ENCODE measurements around the gene LAMB2.

The LAMB2 gene

DNA sequence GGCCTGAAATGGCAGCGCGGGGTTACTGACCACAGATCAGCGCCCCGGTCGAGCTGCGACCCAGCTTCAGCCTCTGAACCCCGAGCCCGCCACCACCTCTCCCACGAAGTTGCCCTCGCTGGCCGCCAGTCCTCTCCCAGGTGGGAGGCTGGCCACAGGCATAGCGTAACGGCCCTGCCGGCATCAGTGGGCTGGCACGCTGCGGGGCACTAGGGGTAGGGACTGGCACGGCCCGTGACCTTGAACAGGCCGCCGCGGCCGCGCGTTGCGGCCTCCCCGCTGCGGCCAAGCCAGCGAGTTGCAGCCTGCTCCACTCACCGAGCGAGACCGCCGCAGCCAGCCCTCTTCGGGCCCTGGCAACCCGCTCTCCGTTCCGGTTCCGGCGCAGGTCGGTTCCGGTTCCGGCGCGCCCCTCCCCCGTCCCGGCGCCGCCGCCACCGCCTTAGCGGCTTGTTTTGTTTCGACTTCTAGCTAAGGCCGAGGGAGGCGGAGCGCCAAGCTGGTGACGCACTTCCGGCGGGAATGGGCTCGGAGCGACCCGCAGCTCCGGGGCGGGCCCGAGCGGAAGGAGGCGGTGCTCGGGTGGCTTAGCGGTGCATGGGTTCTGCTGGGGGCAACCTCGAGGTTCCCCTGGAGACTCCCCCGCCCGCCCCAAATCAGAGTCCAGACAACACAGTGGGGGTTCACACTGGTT lies 12.3 kb downstream of the LAMB2 start, which contains the start of gene USP19:
TSS of gene USP19 (minus strand) at position 386 of the 694 bp plus-strand sequence. CDS start 1,678 bp downstream, outside the sequence.
- DNase-seq, result peak; percentile 83

DNA sequence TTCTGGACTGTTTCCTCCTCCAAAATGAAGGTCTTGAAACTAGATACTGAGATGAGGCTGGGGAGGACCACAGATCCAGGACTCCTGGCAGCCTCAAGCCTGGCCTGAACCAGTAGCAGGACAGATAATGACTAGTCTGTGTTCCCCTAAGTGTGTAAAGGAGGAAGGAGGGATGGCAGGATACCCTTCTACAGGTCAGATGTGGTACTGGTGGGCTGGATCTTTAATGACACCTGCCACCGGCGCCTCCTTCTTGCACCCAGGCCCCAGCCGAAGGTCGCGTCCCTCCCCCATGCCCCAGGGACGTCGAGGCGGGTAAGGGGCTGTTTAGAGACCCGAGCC lies 12.8 kb downstream of the LAMB2 start:
- DNase-seq, result no peak

DNA sequence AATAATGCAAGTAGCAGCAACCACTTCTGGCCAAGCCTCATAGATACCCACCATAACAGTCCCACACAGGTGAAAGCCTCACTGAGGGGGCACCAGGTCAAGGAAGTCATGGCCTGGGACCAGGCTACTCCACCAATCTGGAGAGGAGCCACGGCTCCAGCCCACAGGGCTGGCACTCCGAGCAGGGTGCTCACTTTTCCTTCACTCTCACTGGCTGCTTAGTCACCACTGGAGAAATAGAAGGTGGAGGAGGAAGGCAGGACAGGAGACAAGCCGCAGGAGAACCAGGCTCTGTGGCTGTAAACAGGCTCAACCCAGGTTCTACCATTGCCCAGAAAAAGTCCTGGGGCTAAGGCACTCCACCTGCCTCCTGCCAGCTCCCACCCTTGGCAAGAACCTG lies 13.4 kb downstream of the LAMB2 start:
- DNase-seq, result no peak

DNA sequence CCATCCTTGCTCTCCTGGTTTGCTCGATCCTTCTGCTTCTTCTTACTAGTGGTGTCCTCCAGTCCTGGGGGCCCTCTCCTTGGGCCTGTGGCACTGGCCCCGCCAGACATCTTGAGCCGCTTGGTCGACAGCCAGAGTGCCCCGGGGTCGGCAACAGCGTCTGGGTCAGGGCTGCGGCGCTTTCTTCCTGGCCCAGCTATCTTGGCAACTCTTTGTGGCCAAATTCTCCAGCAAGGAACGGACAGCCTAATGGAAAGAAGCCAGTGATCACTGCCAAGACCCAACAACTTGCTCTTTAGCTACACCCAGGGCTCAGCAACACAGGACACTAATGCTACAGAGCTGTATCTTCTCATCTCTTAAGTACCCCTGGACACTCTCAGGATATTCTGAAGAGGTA lies 13.8 kb downstream of the LAMB2 start:
- no peak for DNase-seq

DNA sequence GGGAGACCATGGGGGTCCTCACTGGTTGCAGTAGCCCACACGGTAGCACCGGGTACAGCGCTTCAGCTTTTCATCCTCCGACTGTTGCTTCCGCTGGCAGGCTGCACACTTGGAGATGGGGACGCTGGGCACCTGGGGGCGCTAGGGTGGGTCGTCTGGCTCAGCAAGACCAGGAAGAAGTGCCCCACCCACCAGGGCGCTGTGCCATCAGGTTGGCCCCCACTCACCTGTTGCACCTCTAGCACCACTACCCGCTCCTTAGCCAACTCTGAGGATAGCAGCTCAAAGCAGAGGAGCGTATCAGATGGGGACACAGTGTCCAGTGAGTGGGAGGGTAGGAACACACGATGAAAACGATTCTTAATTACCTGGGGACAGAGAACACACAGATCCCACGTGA lies 20.6 kb downstream of the LAMB2 start:
- no peak for DNase-seq

DNA sequence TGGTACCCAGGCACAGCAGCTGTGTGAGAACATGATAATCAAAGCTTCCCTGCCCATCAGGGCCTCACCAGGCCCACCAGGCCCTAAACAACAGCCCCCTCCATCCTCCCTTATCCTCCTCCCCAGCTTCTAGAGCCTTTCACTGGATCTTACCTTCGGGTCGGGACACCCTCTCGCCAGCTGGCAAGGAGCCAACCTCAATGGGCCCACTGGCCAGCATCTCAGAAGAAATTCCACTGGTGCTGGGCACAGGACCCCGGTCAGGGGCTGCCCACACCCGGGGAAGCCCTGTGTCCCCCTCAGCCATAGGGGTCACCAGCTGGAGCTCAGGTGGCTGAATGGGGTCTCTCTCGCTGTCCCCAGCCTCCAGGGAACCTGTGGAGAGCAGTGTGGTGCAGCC lies 21.5 kb downstream of the LAMB2 start:
- no peak for DNase-seq

DNA sequence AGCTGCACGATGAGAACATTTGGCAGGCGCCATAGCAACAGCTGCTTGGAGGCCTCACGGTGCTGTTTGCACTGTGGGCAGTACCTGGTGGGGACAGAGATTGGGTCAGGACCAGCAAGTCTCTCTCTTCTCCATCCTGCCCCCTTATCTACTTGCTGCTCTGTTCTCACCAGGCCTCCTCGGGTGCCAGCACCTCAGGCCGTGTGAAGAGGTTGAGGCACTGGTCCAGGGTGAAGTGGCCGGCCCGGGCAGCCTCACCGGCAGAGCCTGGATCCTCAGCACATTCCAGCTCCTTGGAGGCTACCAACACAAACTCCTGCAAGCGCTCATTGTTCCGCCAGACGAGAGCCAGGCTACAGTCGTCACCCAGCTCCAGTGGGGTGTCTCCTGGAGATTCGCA lies 22.1 kb downstream of the LAMB2 start:
- no peak for DNase-seq

DNA sequence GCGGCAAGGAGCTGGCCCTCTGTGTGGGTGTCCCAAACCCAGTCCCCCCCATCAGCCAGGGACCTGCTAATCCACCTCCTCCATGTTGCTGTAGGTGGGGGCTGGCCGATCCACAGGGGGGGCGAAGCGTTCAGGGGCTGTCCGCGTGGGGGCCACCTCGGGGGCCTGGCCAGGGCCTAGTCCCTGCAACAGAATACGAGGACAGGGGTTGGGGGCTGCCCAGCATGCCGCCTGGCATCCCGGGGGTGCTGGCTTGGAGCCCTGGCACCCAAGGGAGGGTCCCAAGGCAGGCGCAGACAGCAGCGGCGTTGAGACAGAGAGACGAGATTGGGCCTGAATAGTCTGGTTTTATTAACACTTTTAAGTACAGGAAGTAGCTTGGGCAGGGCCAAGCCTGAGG lies 24.5 kb downstream of the LAMB2 start:
- no peak for DNase-seq

DNA sequence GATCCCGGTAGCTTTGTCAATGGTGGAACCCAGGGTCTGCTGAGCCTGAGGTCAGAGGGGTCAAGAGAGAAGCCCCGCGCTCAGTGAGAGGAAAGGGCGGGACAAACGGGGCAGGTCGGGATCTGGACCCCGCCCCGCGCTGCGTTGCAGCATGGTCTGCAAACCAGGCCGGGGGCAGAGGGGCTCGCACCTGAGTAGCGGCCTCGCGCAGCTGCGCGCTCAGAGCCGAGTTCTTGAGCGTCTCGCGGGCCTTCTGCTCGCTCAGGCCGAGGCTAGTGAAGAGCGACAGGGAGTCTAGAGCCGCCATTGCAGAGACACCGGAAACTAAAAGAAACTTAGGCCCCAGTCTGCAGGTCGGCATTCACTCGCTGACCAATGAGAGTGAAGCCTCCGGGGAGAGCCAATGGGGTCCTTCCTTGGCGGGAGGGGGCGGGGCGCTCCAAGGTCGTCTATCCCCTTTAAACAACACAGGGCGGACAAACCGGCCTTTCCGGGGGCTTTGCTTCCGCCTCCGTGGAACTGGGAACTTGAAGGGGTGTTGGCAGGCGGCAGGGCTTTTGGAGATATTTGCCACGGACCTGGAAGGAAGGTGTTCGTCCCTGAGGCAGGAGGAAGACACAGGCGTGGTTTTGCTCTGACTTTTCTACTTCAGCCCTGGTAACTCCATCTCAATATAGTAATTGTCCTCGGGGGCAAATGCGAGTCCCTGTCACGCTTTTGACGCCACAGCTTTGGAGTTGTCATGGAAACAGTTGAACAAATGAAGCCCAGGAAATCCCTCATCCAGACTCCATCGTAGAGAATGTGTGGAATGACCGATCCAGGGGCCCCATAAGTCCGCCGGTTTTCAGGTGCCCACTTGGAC lies 28.2 kb downstream of the LAMB2 start, which contains the start of gene QARS1:
TSS of gene QARS1 (minus strand) at position 331 of the 865 bp plus-strand sequence. CDS start at position 307, 24 bp downstream.
- peak; percentile 90 for DNase-seq

DNA sequence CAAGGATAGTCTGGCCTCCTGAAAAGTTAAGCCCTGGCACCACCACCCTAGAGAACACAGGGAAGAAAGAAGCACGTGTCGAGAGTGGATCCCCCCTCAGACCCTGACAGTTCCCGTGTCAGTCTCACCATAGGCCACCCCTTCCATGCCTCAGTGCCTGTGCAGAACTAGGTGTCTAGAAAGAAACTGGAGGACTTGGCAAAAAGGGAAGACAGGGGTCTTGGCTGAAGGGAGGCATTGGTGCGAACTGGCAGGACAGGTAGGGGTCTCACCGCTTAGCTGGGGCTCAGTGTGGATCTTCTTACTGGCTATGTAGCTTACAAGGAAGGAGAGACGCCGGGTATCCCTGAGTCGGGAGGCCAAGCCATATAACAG lies 28.8 kb downstream of the LAMB2 start:
- no peak for DNase-seq

DNA sequence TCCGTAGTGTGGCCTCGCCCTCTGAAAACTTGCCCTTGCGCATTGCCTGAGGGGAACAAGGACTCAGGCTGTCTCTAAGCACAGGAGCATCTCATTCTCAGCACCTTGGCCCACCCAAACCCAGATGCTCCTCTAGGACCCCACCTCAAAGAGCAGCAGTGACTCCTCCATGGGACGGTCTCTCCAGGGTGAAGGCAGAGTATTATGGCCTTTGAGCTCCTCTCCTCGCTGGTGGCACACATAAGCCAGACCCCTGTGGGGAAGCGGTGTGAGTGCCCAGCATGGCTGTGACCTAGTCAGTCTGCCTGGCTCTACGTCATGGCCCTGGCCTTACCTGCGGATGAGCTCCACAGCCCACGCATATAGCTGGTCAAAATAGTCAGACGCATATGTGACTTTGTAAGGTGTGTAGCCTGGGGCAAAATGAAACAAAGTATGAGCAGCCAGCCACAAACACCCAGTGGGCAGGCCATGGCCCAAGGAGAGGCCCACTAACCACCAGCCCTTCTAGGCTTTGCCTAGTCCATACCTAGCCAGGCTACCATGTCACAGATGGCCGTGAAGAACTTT lies 32.7 kb downstream of the LAMB2 start:
- no peak for DNase-seq

DNA sequence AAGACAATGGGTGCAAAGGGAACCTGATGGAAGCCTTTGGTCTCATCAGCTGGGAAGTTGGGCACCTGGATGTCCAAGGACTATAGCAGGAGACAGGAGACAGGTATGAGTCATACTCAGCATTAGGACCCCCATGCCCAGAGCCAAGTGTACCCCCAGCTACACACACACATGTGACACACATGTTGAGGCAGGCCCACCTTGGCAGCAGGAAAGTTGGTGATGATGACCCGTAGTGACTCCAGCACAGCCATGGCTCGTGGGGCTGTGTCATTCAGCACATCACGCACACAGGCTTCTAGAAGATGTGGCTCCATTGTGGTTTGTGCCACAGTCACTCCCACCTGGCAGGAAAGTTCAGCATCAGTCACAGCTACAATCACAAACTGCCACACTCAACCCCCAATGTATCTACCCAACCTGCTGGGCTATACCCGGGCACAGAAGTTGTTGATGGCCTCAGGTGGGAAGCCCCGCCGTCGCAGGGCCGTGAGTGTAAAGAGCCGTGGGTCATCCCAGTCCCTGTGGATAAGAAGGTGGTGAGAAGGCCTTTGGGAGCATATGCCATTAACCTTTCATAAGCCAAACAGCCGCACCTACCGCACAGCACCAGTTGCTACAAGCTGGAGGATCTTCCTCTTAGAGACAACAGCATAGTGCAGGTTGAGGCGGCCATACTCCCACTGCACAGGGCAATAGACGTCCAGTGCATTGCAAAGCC lies 33.8 kb downstream of the LAMB2 start:
- DNase-seq, result no peak

DNA sequence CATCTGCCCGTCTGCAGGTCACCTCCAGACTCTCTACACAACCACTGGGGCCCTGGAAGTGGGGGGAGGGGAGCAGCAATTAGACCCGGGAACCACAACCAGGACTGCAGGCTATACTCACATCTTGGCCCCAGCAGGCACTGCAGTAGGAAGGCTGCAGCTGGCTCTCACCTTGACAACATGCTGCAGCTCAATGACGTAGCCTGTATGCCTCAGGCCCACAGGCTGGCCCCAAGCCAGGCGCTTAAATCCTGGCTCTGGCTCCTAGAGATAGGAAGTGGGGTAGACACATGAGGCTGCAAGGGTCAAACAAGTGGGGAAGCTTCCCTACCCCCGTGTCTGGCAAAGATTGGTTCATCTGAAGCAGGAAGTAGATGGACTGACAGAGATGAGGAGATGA lies 34.4 kb downstream of the LAMB2 start:
- peak; percentile 21 for DNase-seq

DNA sequence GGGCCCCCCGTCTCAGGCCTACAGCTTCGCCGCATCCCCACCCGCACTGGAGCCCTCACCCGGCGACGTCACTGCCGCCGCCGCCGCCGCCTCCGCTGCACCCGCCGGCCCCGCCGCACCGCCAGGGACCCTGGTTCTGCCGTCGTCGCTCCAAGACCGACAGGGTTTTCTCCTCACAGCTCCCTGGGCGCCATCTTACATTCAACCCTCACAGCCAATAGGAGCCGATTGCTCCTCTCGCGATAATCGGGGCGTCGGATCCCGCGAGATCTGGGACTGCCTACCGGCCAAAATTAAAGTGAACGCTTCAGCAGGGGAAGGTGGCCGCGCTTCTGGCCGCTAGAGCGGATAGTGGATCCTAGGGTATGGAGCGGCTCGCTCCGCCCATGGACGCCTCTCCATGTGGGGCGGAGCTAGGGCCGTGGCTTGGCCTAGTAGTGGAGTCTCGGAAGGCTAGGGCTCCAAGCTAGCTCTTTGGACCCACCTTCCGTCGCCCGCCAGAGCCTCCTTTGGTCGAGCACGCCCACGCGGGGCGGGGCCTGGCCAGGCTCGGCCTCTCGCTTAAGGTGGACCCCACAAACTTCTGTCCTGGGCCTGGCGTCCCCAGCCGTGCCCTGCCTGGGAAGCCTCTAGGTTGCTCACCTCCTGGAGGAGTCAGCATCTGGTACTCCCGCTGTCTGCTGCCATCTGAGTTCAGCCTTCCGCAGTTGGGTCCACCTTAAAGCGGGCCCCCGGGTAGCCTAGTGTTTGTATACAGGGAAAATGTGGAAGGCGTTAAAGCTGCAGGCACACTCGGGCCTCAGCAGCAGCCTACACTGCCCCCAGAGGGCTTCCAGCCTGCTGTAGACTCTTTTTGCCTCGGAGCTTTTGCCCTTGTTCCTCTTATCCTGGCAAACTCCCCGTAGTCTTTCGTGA lies 38.7 kb downstream of the LAMB2 start, which contains the start of gene QRICH1:
TSS of gene QRICH1 (minus strand) at position 219 of the 915 bp plus-strand sequence. CDS start 17,054 bp downstream, outside the sequence.
- DNase-seq, result peak; percentile 97

DNA sequence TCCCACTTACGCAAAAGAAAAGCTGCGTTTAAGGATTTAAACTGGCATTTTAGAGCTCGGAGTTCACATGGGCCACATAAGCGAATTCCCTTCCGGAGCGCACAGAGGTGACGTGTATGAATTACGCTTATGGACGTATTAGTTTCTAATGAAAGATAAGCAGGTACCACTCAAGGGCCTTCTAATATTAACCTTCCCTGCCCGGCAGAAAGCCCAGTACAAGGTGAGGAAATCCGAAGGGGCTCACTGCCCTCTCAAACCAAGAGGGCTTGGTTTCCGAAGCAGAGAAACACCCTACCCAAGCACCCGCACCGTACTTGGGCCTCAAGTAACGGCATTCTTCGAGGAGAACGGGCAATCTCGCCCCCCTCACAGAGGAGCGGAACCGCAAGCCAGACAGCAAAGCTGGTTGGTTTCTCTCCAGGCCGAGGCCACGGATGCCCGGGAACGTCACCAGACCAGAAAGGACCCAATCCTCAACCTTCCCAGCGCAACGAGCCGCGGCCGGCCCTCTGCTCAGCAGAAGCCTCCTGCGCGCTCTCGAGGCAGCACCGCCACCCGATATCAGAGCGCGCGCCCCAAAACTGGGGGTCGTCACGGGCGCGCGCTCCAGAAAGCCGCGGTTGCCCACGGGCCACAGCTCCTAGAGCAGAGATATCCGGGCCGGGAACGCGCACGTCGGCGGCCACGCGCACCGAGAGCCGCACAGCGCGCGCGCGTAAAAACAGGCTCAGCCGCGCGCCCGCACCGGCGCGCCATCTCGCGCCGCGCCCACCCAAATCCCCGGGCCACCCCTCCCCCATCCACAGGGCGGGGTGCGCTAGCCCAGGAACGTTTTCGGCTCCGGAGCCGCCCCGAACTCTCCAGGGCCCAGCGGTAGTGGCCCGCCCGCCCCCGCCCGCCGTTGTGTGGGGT lies 39.7 kb downstream of the LAMB2 start:
- peak; percentile 76 for DNase-seq

DNA sequence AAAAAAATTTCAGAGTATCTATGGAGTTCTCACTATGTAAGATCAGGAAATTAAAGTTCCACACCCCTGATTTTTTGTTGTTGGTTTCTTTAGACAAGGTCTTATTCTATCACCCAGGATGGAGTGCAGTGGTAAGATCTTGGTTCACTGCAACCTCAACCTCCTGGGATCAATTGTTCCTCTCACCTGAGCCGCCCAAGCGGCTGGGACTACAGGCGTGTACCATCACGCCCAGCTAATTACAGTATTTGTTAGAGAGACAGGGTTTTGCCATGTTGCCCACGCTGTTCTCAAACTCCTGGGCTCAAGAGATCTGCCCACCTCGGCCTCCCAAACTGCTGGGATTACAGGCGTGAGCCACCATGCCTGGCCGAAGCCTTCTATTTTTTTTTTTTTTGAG lies 51.4 kb downstream of the LAMB2 start:
- DNase-seq, result no peak

DNA sequence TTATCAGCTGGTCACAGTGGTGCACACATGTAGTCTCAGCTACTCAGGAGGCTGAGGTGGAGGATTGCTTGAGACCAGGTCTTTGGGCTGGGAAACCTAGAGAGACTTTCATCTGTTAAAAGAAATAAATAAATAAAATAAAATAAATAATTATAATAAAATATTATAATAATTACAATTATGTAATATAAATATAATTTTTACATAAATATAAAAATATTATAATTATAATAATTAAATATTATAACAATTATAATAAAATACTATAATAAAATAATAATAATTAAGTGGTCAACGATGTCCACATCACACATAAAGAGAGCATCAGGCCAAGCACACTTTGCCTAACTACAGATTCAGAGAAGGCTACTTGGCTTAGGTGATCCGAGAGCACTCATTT lies 53.6 kb downstream of the LAMB2 start:
- DNase-seq, result no peak

DNA sequence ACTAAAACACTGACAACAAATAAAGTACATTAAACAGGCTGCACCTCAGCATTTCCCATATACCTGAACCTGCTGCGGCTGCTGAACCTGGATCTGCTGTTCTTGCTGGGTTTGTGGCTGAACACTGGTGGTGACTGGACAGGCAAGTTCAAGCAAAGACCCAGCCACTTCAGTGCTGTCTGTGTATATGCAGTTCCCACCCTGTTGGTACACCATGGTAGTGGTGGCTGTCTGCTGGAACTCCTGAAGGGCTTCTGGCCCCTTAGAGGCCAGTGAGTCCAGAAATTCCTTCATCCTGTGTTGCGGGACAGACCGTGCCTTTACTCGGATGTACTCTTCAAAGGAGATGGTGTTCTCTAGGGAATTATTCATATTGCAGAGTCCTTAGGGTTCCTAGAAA lies 56.2 kb downstream of the LAMB2 start:
- no peak for DNase-seq

DNA sequence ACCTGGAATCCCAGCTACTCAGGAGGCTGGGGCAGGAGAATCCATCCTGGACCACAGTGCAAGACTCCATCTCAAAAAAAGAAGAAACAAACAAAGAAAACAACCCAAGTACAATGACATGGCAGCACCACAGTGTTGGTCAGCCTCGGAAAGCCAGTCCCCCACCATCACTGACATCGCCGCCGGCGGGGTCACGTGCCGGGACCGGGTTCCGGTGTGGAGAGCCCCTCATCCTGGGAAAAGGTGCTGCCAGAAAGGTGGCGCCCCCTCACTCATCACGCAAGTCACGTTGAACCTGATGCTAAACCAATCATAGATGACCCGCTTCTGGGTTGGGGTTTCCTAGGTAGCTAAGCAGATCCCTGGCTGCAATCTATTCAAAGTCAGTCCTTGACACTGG lies 56.7 kb downstream of the LAMB2 start:
- no peak for DNase-seq

All from OCI-M1 (cell line).